CD4-positive, CD25-positive, alpha-beta regulatory T cell (primary cell): ENCODE data around the gene MEIS2. TPM values are rescaled to one million over a fixed set of nuclear protein-coding genes. Genes with fewer than 3 reads are reported as not detected.

Experiments
- ATAC-seq, 2 donors: fragments of 150-1000 bp; cut with Tn5 transposase; one replicate each; pipeline ENCODE4 v1.10.0; 2021; ENCODE audit warnings: low read depth in 2 of 2, moderate number of reproducible peaks in 2 of 2, moderate library complexity in 1 of 2
- DNase-seq, 3 donors: peaks; one replicate each; pipeline versions ENCODE4 v3.0.0 to v3.0.0-alpha.2; 2012 to 2022; ENCODE audit warnings: mixed read lengths in 1 of 3
- H3K27ac ChIP-seq: one replicate; pipeline ENCODE4 v1.7.0; 2013; ENCODE audit warnings: mild to moderate bottlenecking, low read length; ENCODE audit not compliant: insufficient read depth, poor library complexity, severe bottlenecking
- H3K27me3 ChIP-seq: one replicate; pipeline ENCODE4 v1.7.0; 2013; ENCODE audit warnings: low read length; ENCODE audit not compliant: control insufficient read depth, insufficient read depth
- H3K36me3 ChIP-seq: one replicate; pipeline ENCODE4 v1.7.0; 2013; ENCODE audit warnings: mild to moderate bottlenecking, low read length, moderate library complexity; ENCODE audit not compliant: control insufficient read depth, insufficient read depth
- H3K4me1 ChIP-seq: 2 replicates; pipeline ENCODE4 v1.7.0; 2013; ENCODE audit warnings: mild to moderate bottlenecking, low read length; ENCODE audit not compliant: insufficient read depth, control insufficient read depth, poor library complexity, severe bottlenecking
- H3K4me3 ChIP-seq: one replicate; pipeline ENCODE4 v1.7.0; 2013; ENCODE audit warnings: low read depth, mild to moderate bottlenecking, low read length, moderate library complexity
- H3K9me3 ChIP-seq, 2 experiments: 1 replicate in 1 of 2; 2 replicates in 1 of 2; pipeline ENCODE4 v1.7.0; 2013; ENCODE audit warnings: low read length in 2 of 2, mild to moderate bottlenecking in 1 of 2, moderate library complexity in 1 of 2; ENCODE audit not compliant: control insufficient read depth in 2 of 2
- H3K27ac Mint-ChIP-seq, 3 donors: one replicate each; pipeline ENCODE4 v1.8.0; 2020 to 2022; ENCODE audit warnings: mild to moderate bottlenecking in 3 of 3, mixed read lengths in 3 of 3, moderate library complexity in 2 of 3
- H3K27me3 Mint-ChIP-seq: one replicate; pipeline ENCODE4 v1.8.0; 2022; ENCODE audit warnings: mild to moderate bottlenecking, mixed read lengths
- H3K36me3 Mint-ChIP-seq: one replicate; pipeline ENCODE4 v1.8.0; 2020; ENCODE audit warnings: mixed read lengths
- H3K4me1 Mint-ChIP-seq, 4 donors: one replicate each; pipeline ENCODE4 v1.8.0; 2020 to 2022; ENCODE audit warnings: mixed read lengths in 4 of 4, mild to moderate bottlenecking in 1 of 4
- H3K4me3 Mint-ChIP-seq, 4 donors: one replicate each; pipeline ENCODE4 v1.8.0; 2020 to 2022; ENCODE audit warnings: mild to moderate bottlenecking in 4 of 4, mixed read lengths in 4 of 4, moderate library complexity in 3 of 4
- H3K9me3 Mint-ChIP-seq, 7 donors: one replicate each; pipeline ENCODE4 v1.8.0; 2020 to 2022; ENCODE audit warnings: mixed read lengths in 7 of 7, mild to moderate bottlenecking in 3 of 7, moderate library complexity in 2 of 7
- polyA plus RNA-seq, 4 donors: library from polyadenylated mRNA; unstranded; fragments of 300-500 nt; fragmentation: Illumina TruSeq; gene quantifications; one replicate each; pipeline ENCODE4 v1.2.3, GENCODE V29; 2021
- total RNA-seq: library from RNA; stranded (reverse); gene quantifications from one replicate; pipeline ENCODE4 v1.2.3, GENCODE V29; 2022

MEIS2 gene
- total and polyA plus RNA-seq, 5 donors from 2014 or later: not detected

GRCh38 chr15:36886701-36887100 is 213.6 kb downstream of the MEIS2 start:
- peaks cover 3% of the 10 kb centered on the region for H3K4me1 ChIP-seq
- peaks cover 44% of the 10 kb centered on the region for H3K27me3 ChIP-seq
- H3K27ac ChIP-seq: no peak overlapping the region
- Mint-ChIP-seq H3K36me3 (no peaks in the 10 kb centered on the region), H3K27ac (no peak overlapping the region), H3K4me1 (peaks cover 0 to 9% (median 4%) of the 10 kb centered on the region in 4 donors), H3K4me3 (peak overlapping the region in 1 of 4 donors; percentile 58), H3K9me3 (peaks cover 0 to 9% (median 2%) of the 10 kb centered on the region in 7 donors), H3K27me3 (peaks cover 82% of the 10 kb centered on the region)
- H3K36me3 ChIP-seq: no peaks in the 10 kb centered on the region
- H3K4me3 ChIP-seq: no peak overlapping the region
- peaks cover 0 to 3% of the 10 kb centered on the region in 2 experiments for H3K9me3 ChIP-seq
- ATAC-seq (no peak), DNase-seq (no peak)

- Mint-ChIP-seq H3K36me3 (no peaks in the 10 kb centered on the region), H3K27me3 (peaks cover 82% of the 10 kb centered on the region), H3K27ac (no peak overlapping the region), H3K4me1 (peaks cover 0 to 9% (median 4%) of the 10 kb centered on the region in 4 donors), H3K9me3 (peaks cover 0 to 9% (median 2%) of the 10 kb centered on the region in 7 donors), H3K4me3 (peak overlapping the region in 1 of 4 donors; percentile 58)
- Histone ChIP-seq H3K36me3 (no peaks in the 10 kb centered on the region), H3K4me1 (peaks cover 3% of the 10 kb centered on the region), H3K27me3 (peaks cover 49% of the 10 kb centered on the region), H3K4me3 (no peak overlapping the region), H3K9me3 (peaks cover 0 to 3% of the 10 kb centered on the region in 2 experiments), H3K27ac (no peak overlapping the region)
- no peak for DNase-seq
- ATAC-seq: no peak
Measured at GRCh38 chr15:36886191-36886590, 214.2 kb downstream of the MEIS2 start.

GRCh38 chr15:36885771-36886170 is 214.6 kb downstream of the MEIS2 start:
- H3K36me3 ChIP-seq: no peaks in the 10 kb centered on the region
- no peak overlapping the region for H3K27ac Mint-ChIP-seq
- no peak overlapping the region for H3K4me3 ChIP-seq
- peaks cover 3% of the 10 kb centered on the region for H3K4me1 ChIP-seq
- H3K27me3 ChIP-seq: peaks cover 53% of the 10 kb centered on the region
- peaks cover 87% of the 10 kb centered on the region for H3K27me3 Mint-ChIP-seq
- H3K27ac ChIP-seq: no peak overlapping the region
- DNase-seq: no peak
- H3K9me3 ChIP-seq: peaks cover 0 to 3% of the 10 kb centered on the region in 2 experiments
- H3K4me1 Mint-ChIP-seq: peaks cover 0 to 9% (median 4%) of the 10 kb centered on the region in 4 donors
- H3K9me3 Mint-ChIP-seq: peaks cover 0 to 9% (median 2%) of the 10 kb centered on the region in 7 donors
- H3K4me3 Mint-ChIP-seq: peak overlapping the region in 1 of 4 donors; percentile 8
- no peaks in the 10 kb centered on the region for H3K36me3 Mint-ChIP-seq
- no peak for ATAC-seq

GRCh38 chr15:36884936-36885635 is 215.3 kb downstream of the MEIS2 start:
- H3K27me3 ChIP-seq: peaks cover 49% of the 10 kb centered on the region
- no peak overlapping the region for H3K4me3 ChIP-seq
- peaks cover 0 to 9% (median 4%) of the 10 kb centered on the region in 4 donors for H3K4me1 Mint-ChIP-seq
- DNase-seq (no peak), ATAC-seq (no peak)
- peaks cover 0 to 3% of the 10 kb centered on the region in 2 experiments for H3K9me3 ChIP-seq
- H3K4me1 ChIP-seq: peaks cover 3% of the 10 kb centered on the region
- no peak overlapping the region for H3K27ac ChIP-seq
- peaks cover 0 to 9% (median 2%) of the 10 kb centered on the region in 7 donors for H3K9me3 Mint-ChIP-seq
- no peaks in the 10 kb centered on the region for H3K36me3 ChIP-seq
- H3K27me3 Mint-ChIP-seq: peaks cover 91% of the 10 kb centered on the region
- H3K27ac Mint-ChIP-seq: no peak overlapping the region
- no peaks in the 10 kb centered on the region for H3K36me3 Mint-ChIP-seq
- no peak overlapping the region for H3K4me3 Mint-ChIP-seq

GRCh38 chr15:36884518-36884875 is 215.9 kb downstream of the MEIS2 start:
- Mint-ChIP-seq H3K9me3 (peaks cover 0 to 9% (median 2%) of the 10 kb centered on the region in 7 donors), H3K27me3 (peaks cover 90% of the 10 kb centered on the region), H3K36me3 (no peaks in the 10 kb centered on the region), H3K4me1 (peaks cover 0 to 9% (median 4%) of the 10 kb centered on the region in 4 donors), H3K27ac (no peak overlapping the region), H3K4me3 (peak overlapping the region in 1 of 4 donors; percentile 2)
- Histone ChIP-seq H3K27ac (no peak overlapping the region), H3K4me1 (peaks cover 3% of the 10 kb centered on the region), H3K9me3 (peaks cover 0 to 3% of the 10 kb centered on the region in 2 experiments), H3K36me3 (no peaks in the 10 kb centered on the region), H3K27me3 (peaks cover 52% of the 10 kb centered on the region), H3K4me3 (no peak overlapping the region)
- DNase-seq (no peak), ATAC-seq (no peak)

GRCh38 chr15:36883713-36884517 is 216.4 kb downstream of the MEIS2 start:
- no peak for ATAC-seq
- H3K27me3 Mint-ChIP-seq: peaks cover 90% of the 10 kb centered on the region
- H3K4me3 Mint-ChIP-seq: peak overlapping the region in 1 of 4 donors; percentile 2
- H3K27ac Mint-ChIP-seq: no peak overlapping the region
- H3K9me3 Mint-ChIP-seq: peaks cover 0 to 10% (median 2%) of the 10 kb centered on the region in 7 donors
- Histone ChIP-seq H3K9me3 (peaks cover 0 to 3% of the 10 kb centered on the region in 2 experiments), H3K36me3 (no peaks in the 10 kb centered on the region), H3K4me1 (peaks cover 3% of the 10 kb centered on the region), H3K27ac (no peak overlapping the region), H3K27me3 (peaks cover 57% of the 10 kb centered on the region), H3K4me3 (no peak overlapping the region)
- H3K36me3 Mint-ChIP-seq: no peaks in the 10 kb centered on the region
- DNase-seq: peak; percentile 11 to 75 (median 12)
- peaks cover 0 to 9% (median 4%) of the 10 kb centered on the region in 4 donors for H3K4me1 Mint-ChIP-seq

- peaks cover 94% of the 10 kb centered on the region for H3K27me3 Mint-ChIP-seq
- Histone ChIP-seq H3K27me3 (peaks cover 63% of the 10 kb centered on the region), H3K36me3 (no peaks in the 10 kb centered on the region), H3K9me3 (peaks cover 0 to 3% of the 10 kb centered on the region in 2 experiments), H3K4me1 (peaks cover 3% of the 10 kb centered on the region), H3K4me3 (no peak overlapping the region), H3K27ac (no peak overlapping the region)
- ATAC-seq (no peak), DNase-seq (no peak)
- no peak overlapping the region for H3K27ac Mint-ChIP-seq
- peaks cover 0 to 14% (median 5%) of the 10 kb centered on the region in 4 donors for H3K4me1 Mint-ChIP-seq
- no peak overlapping the region for H3K4me3 Mint-ChIP-seq
- peaks cover 0 to 13% (median 2%) of the 10 kb centered on the region in 7 donors for H3K9me3 Mint-ChIP-seq
- no peaks in the 10 kb centered on the region for H3K36me3 Mint-ChIP-seq
Measured at GRCh38 chr15:36882487-36883131, 217.7 kb downstream of the MEIS2 start.
